Psoas muscle (tissue), 8 donors: Measurements from ENCODE around the gene PTPRD. TPM values are rescaled to one million over a fixed set of nuclear protein-coding genes. Genes with fewer than 3 reads are reported as not detected.

ENCODE experiments used
- ATAC-seq, 4 donors: fragments of 200-7000 bp; cut with Tn5 transposase; one replicate each; pipeline ENCODE4 v1.9.1; 2020; ENCODE audit warnings: moderate library complexity in 3 of 4, mild to moderate bottlenecking in 2 of 4
- DNase-seq, 2 donors: peaks; one replicate each; pipeline ENCODE4 v3.0.0-alpha.2; 2020
- H3K27ac ChIP-seq: fragments of 200-600 bp; one replicate; pipeline ENCODE4 v1.8.0; 2022
- H3K27me3 ChIP-seq, 3 donors: fragments of 200-600 bp in 1 of 3; one replicate each; pipeline versions ENCODE4 v1.6.1 to v1.8.0; 2013 to 2022; ENCODE audit warnings: low read length in 2 of 3, mild to moderate bottlenecking in 2 of 3, moderate library complexity in 1 of 3; ENCODE audit not compliant: insufficient read depth in 3 of 3
- H3K36me3 ChIP-seq, 2 donors: fragments of 200-600 bp in 1 of 2; one replicate each; pipeline versions ENCODE4 v1.6.1 to v1.8.0; 2013 to 2022; ENCODE audit warnings: low read depth in 1 of 2, mild to moderate bottlenecking in 1 of 2, moderate library complexity in 1 of 2; ENCODE audit not compliant: insufficient read depth in 1 of 2
- H3K4me1 ChIP-seq: fragments of 200-600 bp; one replicate; pipeline ENCODE4 v1.8.0; 2022
- H3K4me3 ChIP-seq: fragments of 200-600 bp; one replicate; pipeline ENCODE4 v1.8.0; 2022; ENCODE audit warnings: mild to moderate bottlenecking
- H3K9me3 ChIP-seq: fragments of 200-600 bp; one replicate; pipeline ENCODE4 v1.8.0; 2022
- WGBS, 3 donors: extraction: QIAGEN DNeasy Blood & Tissue Kit; methylation state at CpG; one replicate each; pipeline versions ENCODE4 v1.1.6 to v1.1.7; 2013; 5-methylcytosine and 5-hydroxymethylcytosine counted together
- intact Hi-C, 2 donors: fragments of 100-400 bp; cut with DNase I; formaldehyde crosslinking; loops; one replicate each; pipeline versions ENCODE4 v1.11.0 to v1.14.2; 2022
- polyA plus RNA-seq, 3 donors: library from polyadenylated mRNA; stranded (reverse); fragments of 200-250 nt; gene quantifications; one replicate each; pipeline ENCODE4 v1.2.3, GENCODE V29; 2013
- total RNA-seq, 4 donors: library from RNA; stranded (reverse); fragmentation: NEBNext Ultra II Directional in 2 of 4; extraction: Animal tissue kit (Norgen Biotek cat#: 25700) in 2 of 4; gene quantifications; one replicate each; pipeline versions ENCODE4 v1.2.1 to v1.2.4, GENCODE V29; 2021 to 2023
- TF ChIP-seq, protein P1 (sequence below): fragments of 200-600 bp; IDR thresholded peaks from one replicate; pipeline ENCODE4 v1.8.0; 2022; ENCODE audit warnings: antibody characterized with exemption
- donor health status: healthy with polysubstance abuse.
- donor health status: DM: no; HTN: no; CAD: no; lungs with moderate emphysema.
- donor health status: Bipolar disorder and iron deficiency.
- donor health status: healthy.
- donor health status: DM: yes; HTN: yes; CAD: no.
- donor health status: DM: no; HTN: no; CAD: no.
- donor health status: DM: no; HTN: no; CAD: no.
- donor health status: DM: yes; HTN: yes; CAD: no.

The PTPRD gene
- total and polyA plus RNA-seq, 7 donors, result 0.44 to 3.1 (median 0.91) TPM

DNA sequence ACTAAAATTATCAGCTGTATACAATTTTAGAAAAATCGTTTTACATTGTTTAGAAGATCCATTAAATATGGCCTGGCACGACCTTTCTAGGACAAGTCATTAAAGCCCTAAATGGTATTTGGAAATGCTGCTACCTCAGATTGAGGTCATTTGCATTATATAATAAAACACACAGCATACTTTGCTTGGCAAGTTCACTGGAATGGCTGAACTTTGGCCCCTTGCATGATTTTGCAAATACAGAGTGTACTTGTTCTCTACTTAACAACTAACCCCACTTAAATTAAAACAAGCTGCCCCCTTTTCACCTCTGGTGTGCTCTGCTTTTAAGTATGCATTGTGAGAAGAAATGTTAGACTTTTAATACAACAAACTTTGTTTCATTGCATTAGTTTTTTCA lies 860.1 kb downstream of the PTPRD start:
- TF ChIP-seq, protein P1, sequence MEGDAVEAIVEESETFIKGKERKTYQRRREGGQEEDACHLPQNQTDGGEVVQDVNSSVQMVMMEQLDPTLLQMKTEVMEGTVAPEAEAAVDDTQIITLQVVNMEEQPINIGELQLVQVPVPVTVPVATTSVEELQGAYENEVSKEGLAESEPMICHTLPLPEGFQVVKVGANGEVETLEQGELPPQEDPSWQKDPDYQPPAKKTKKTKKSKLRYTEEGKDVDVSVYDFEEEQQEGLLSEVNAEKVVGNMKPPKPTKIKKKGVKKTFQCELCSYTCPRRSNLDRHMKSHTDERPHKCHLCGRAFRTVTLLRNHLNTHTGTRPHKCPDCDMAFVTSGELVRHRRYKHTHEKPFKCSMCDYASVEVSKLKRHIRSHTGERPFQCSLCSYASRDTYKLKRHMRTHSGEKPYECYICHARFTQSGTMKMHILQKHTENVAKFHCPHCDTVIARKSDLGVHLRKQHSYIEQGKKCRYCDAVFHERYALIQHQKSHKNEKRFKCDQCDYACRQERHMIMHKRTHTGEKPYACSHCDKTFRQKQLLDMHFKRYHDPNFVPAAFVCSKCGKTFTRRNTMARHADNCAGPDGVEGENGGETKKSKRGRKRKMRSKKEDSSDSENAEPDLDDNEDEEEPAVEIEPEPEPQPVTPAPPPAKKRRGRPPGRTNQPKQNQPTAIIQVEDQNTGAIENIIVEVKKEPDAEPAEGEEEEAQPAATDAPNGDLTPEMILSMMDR, result no peak
- Histone ChIP-seq H3K27ac (no peak overlapping the region), H3K27me3 (no peaks in the 10 kb centered on the region), H3K4me3 (no peak overlapping the region), H3K4me1 (no peaks in the 10 kb centered on the region), H3K36me3 (no peaks in the 10 kb centered on the region), H3K9me3 (no peaks in the 10 kb centered on the region)
- intact Hi-C loops, result loop anchor here in 1 of 2 donors (10.0 kb wide), 1 partner anchor 58 kb away; no protein-coding TSS in a partner anchor
- 37 to 45% (median 41%) methylated on average over 2 of the region's 2 CpGs for WGBS, 3 donors
- ATAC-seq, result no peak
- no peak for DNase-seq

- Histone ChIP-seq H3K9me3 (no peaks in the 10 kb centered on the region), H3K27ac (no peak overlapping the region), H3K36me3 (no peaks in the 10 kb centered on the region), H3K4me3 (no peak overlapping the region), H3K27me3 (no peaks in the 10 kb centered on the region), H3K4me1 (no peaks in the 10 kb centered on the region)
- 53 to 56% (median 55%) methylated on average over 4 of the region's 4 CpGs for WGBS, 3 donors
- DNase-seq, result no peak
- intact Hi-C loops, result loop anchor here in 1 of 2 donors (10.0 kb wide), 1 partner anchor 57 kb away; no protein-coding TSS in a partner anchor
- TF ChIP-seq, protein P1, result no peak
- ATAC-seq, result no peak
Measured at GRCh38 chr9:9751996-9752395, 860.8 kb downstream of the PTPRD start.

DNA sequence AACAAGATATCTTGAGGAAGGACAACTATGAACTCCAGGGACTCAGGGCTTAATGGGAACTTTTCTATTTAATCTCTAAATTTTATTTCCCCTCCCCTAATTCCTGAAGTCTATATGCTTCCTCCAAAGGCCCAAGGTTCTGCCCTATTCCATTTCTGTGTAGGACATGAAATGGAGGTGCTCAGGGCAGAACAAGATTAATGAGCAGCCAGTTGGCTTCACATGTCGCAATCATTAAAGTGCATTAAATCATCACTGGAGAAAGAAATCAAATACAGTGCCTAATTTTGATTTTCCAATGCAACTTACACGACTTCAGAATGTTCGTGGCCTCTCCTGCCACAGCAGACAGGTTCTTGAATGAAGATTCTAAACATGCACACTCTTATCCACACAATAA lies 862.1 kb downstream of the PTPRD start:
- DNase-seq, result no peak
- H3K9me3 ChIP-seq, result no peaks in the 10 kb centered on the region
- no peaks in the 10 kb centered on the region for H3K27me3 ChIP-seq
- no peak for ATAC-seq
- H3K4me3 ChIP-seq, result no peak overlapping the region
- H3K4me1 ChIP-seq, result no peaks in the 10 kb centered on the region
- 29 to 47% (median 41%) methylated on average over 3 of the region's 3 CpGs for WGBS, 3 donors
- intact Hi-C loops, result loop anchor here in 1 of 2 donors (10.0 kb wide), 1 partner anchor 56 kb away; no protein-coding TSS in a partner anchor
- H3K36me3 ChIP-seq, result no peaks in the 10 kb centered on the region
- TF ChIP-seq, protein P1, result no peak
- H3K27ac ChIP-seq, result no peak overlapping the region

- Histone ChIP-seq H3K4me3 (no peak overlapping the region), H3K36me3 (no peaks in the 10 kb centered on the region), H3K4me1 (no peaks in the 10 kb centered on the region), H3K27me3 (no peaks in the 10 kb centered on the region), H3K27ac (no peak overlapping the region), H3K9me3 (no peaks in the 10 kb centered on the region)
- no peak for DNase-seq
- WGBS, 3 donors, result 74 to 89% (median 83%) methylated on average over 1 of the region's 1 CpG
- TF ChIP-seq, protein P1, result no peak
- intact Hi-C loops, result no loop called here
- ATAC-seq, result no peak
Measured at GRCh38 chr9:9749591-9749990, 863.2 kb downstream of the PTPRD start.

DNA sequence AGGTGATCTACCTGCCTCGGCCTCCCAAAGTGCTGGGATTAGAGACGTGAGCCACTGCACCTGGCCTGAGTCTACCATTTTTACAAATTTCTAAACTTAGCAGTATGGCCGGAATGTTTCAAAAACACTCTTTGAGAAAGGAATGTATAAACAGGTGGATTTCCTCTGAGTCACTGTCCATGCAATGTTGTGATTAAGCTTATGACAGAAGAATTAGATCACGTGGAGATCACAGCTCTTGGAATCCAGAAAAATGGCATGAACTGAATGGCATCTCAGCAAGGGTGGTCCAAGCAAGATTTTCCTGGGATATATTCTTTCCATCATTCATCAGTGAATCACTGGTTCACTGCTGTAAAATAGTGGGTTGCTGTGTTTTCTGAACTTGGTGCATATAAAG lies 865.0 kb downstream of the PTPRD start:
- ATAC-seq (no peak), DNase-seq (no peak)
- intact Hi-C loops, result no loop called here
- Histone ChIP-seq H3K4me3 (no peak overlapping the region), H3K27ac (no peak overlapping the region), H3K9me3 (no peaks in the 10 kb centered on the region), H3K4me1 (no peaks in the 10 kb centered on the region), H3K27me3 (no peaks in the 10 kb centered on the region), H3K36me3 (no peaks in the 10 kb centered on the region)
- 27 to 34% (median 33%) methylated on average over 4 of the region's 4 CpGs for WGBS, 3 donors
- TF ChIP-seq, protein P1, result no peak
